SIG-M5 treated with dmso at 0.1 percent for 504 hours (cell line): Measurements from ENCODE around the gene FBXL7.

Source experiments
- DNase-seq: peaks from one replicate; lab custom pipeline; 2025; ENCODE audit not compliant: unreplicated experiment; lab: John Stamatoyannopoulos, UW

Gene FBXL7

DNA sequence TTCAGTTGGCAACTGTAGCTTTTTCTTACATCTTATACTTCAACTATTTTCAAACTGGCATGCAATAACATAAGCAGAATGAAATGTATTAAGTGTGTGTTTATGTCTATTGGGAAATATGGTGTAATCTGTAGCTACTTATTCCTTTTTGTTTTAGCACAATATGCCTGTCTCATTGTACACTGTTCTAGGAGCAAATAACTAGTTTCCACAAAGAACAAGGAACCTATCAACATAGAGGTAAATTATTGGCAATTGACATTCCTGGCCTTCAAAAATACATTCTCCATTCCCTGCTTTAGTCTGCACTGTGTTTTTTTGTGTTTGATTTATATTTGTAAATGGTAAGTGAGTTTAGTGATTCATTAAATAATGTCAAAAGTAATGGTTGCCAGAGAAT, 75.7 kb downstream of the FBXL7 start:
- no peak for DNase-seq

DNA sequence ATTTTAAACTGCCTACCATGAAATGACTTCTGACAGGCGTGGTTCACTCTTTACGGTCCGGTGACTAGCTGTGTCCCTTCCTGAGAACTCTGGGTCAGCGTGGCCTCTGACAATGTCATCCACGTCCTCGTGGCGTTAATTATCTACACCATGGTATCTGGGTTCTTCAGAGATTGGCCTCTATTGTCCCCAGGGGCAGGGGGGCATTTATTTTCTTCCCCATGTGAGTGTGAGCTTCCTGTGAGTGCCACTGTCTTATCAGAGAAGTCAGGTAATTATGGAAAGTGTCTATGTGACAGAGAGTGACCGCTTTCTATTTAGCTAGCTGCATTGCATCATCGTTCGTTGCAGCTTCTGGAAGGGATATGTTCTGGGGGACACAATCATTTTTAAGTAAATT, 77.2 kb downstream of the FBXL7 start:
- no peak for DNase-seq

DNA sequence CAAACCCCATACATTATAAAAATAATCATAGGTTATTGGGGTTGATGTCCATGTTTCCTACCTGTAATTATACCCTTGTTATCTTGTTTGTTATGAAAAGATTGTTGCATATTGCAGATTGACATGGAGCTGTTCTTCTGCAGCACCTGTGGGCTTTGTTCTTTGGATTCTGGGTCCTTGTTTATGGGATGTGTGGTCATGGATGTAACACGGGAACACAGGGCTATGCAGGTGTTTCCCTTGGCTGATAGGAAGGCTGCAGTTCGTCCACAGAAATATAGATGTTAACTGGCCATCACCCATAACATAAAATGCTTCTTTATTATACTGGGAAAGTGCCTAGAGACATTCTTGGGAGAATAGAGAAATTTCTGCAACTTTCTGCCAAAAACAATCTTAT, 77.9 kb downstream of the FBXL7 start:
- DNase-seq = no peak

DNA sequence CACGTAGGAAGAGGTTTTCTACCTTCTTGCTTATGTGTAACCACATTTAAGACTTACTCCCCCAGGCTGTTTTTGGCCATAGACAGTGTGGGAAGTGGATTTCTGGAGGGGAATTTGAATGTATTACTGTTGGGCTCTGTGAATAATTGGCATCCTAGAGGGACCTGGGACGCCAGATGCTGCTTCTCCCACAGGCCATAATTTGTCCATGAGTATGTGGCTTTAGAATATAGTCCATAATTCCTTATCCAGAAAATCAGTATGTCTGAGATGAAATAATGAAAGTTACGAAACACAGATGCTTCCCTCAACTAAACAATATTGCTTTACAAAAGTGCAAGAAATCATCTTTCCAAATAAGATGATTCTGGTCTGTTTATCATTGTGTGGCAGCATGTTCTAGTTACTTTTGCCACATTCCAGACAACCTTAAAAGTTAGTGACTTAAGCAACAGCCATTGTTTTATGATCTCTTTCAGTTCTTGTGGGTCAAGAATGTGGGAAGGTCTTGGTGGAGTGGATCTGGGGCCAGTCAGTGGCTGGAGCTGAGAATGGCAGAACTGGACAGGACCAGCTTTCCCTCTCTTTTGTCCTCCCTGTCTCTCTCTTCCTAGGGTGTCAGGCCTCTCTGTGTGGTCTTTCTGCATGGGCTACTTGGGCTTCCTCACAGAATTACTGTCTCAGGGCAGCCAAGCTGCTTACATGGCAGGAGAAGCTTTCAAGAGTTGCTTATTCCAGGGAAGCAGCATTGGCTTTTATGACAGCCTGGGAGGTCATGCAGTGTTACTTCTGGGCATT, 79.4 kb downstream of the FBXL7 start:
- no peak for DNase-seq

- DNase-seq = no peak
Measured at GRCh38 chr5:15584528-15584927, 84.5 kb downstream of the FBXL7 start.

DNA sequence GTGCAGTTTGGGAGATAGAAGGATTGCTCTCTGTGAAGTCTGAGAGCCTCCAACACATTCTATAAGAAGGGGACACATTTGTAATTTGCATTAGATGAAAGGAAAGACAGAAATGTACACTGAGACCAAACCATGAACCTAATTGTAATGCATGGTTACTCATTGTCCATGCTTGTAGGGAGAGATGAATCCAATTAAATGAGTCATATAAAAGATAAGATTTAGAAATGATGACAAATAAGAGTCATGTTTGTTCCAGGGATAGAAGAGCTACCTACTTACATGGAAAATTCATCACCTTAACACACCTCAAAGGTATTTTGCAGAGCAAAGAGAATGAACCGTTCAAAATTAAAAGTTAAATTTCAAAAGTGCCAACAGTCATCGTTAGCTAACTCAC, 85.1 kb downstream of the FBXL7 start:
- no peak for DNase-seq

GRCh38 chr5:15585841-15586591, 86.0 kb downstream of the FBXL7 start:
- DNase-seq = no peak

DNA sequence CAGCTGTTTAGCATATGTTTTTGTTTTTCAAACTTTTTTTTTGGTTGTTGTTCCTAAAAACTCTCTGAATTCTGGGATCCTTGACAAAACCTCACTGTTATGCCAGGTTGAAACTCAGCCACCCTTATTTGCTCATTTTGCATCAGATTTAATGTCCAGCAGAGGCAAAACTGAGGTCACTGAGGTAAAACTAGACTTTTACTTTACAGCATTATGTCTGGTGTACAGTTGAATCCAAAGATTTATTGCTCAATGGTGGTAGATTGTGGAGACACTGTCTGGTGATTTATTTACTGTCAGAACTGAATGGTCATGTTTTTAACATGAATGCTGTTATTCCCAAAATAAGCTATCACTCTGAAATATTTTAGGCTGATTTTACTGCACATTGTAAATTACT, 87.9 kb downstream of the FBXL7 start:
- no peak for DNase-seq

DNA sequence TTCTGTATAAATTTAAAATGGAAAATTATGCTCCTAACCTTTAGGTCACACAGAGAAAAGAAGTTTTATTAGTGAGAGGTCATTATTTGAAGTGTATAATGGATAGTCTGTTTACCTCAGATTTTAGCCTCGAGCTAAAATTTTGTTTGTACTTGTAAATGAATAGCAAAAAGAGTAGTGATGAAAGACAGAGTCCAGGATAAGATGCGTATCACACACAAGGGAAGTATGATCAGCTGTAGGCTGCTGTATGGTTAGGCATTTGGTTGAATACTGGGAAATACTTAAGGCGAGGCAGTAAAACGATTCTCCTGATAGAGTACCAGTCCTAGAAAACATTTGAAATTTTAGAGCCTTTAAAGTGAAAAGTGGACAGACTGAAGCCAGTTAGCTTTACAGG, 92.7 kb downstream of the FBXL7 start:
- no peak for DNase-seq

GRCh38 chr5:15594977-15595568, 95.1 kb downstream of the FBXL7 start:
- DNase-seq = no peak

DNA sequence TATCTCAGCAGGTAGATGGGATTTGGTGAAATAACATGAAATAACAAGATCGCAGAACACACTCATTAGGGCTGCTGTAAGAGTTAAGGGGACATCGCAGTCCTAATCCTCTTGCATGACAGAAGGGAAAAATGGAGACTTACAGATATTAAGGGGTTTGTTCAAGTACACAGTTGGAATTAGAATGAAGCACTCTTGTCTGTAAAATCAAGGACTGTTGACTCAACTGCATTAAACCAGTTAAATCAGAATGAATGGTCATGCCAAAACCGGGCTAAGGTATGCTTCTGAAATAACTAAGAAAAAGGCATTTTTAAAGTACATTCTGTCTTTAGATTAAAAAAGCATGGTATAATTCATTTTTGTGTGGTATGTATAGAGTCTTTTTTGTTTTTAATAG, 95.9 kb downstream of the FBXL7 start:
- no peak for DNase-seq

GRCh38 chr5:15596936-15597335, 97.0 kb downstream of the FBXL7 start:
- no peak for DNase-seq

GRCh38 chr5:15597804-15598203, 97.8 kb downstream of the FBXL7 start:
- DNase-seq = no peak

DNA sequence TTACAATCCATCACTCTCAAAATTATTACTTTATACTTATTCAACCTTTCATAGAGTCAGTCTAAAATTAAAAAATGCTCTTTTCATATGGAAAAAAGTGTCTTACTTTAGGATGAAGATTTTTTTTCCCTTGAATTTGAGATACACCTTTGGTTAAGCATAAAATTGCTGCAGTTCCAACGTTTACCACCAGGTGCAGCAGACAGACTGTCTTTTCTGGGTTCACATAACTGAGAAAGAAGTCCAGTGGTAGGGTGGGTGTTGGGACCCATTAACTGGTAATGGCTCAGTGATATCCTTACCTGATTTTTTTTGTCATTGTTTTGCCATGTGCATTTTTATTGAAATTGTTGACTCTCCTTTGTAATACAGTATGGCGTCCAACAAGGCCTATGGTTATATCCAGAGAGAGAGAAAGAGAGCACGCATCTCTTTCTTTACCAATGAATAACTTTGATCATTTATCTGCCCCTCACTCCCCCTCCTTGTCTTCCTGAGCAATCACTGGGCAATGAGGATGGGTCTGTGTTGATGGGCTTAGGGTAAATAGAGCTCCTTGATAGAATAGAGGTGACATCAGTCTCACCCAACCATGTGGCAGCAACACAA, 98.4 kb downstream of the FBXL7 start:
- no peak for DNase-seq

DNA sequence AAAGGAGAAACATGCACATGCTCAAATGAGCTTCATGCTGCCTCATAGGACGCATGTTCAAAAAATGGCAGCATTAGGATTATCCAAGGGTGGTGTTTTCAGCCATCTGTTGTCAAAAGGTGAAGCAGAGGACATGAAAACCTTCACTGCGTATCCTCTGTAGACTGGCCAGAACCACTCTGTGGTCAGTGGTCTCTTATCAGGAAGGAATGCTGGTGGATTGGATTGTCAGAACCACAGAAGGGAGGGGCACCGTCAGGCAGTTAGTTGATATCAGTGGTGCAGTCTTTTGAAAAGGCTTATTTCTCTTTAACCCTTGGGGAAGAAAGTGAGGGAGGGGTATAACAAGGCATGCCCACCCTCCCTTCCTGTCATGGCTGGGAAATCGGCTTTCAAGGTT, 100.1 kb downstream of the FBXL7 start:
- DNase-seq = no peak

- DNase-seq = no peak
Measured at GRCh38 chr5:15601274-15601673, 101.3 kb downstream of the FBXL7 start.

DNA sequence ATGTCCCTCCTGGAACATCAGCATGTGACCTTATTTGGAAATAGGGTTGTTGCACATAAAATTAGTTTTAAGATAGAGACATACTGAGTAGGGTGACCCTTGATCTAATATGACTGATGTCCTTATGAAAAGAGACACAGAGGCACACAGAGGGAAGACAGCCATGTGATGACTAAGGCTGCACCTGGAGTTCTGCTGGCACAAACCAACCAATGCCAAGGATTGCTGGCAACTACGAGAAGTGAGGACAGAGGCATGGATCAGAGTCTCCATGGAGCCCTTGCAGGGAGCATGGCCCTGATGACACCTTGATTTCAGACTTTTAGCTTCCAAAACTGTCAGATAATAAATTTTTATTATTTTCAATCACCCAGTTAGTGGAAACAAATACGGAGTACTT, 101.9 kb downstream of the FBXL7 start:
- DNase-seq = no peak

DNA sequence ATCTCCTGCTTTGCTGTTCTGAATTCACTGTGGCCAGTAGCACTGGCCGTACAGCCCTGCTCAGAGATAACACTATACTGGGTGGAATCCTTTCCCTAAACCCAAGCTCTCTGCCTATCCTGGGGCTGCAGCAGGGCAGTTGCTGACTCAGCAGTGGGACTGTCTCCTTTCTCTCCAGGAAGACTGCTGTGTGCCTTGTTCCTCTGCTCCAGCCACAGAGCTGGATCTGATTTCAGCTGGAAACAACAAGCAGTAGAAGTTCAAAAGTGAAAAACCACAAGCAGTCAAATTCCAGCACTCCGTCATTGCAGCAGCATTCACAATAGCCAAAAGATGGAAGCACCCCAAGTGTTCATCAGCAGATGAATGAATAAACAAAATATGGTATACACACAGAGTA, 105.0 kb downstream of the FBXL7 start:
- no peak for DNase-seq

- no peak for DNase-seq
Measured at GRCh38 chr5:15606197-15606596, 106.2 kb downstream of the FBXL7 start.

DNA sequence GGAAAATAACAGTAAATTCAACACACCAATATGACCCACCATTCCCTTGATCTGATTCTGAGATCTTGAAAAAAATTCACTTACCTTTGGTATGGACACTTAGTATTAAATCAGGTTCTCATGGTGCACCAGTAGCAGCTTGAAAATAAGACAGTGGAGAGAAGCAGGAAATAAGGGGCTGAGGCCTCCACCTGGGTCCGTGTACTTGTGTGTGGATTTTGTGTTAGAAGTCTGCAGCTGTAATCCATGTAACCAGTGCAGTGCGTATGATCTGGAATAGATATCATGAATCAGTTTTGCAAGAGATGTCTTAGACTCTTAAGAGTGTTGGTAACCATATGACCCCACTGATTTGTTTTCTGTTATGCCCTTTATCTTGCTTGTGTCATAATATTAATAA, 107.1 kb downstream of the FBXL7 start:
- no peak for DNase-seq

GRCh38 chr5:15609076-15609725, 109.2 kb downstream of the FBXL7 start:
- no peak for DNase-seq
